Keratinocyte (primary cell): ENCODE measurements around the gene SEBOX. TPM values are rescaled to one million over a fixed set of nuclear protein-coding genes. Genes with fewer than 3 reads are reported as not detected.
"Not testable (repeated sequence)": the region's sequence is repeated elsewhere in the genome, so short reads cannot be mapped to it uniquely, and the experiment has no call there.

Source experiments
- DNase-seq: peaks from one replicate; pipeline ENCODE4 v3.0.0-alpha.2; 2011; ENCODE audit warnings: low read depth, missing footprints, low spot score
- FAIRE-seq: peaks from 2 replicates; lab custom pipeline; 2011; peaks lifted over from hg19 to GRCh38; lab: Jason Lieb, UNC
- H2AFZ ChIP-seq: 2 replicates; pipeline ENCODE4 v1.6.0; 2012; ENCODE audit warnings: low read length, control low read depth, inconsistent platforms; ENCODE audit not compliant: control insufficient read depth
- H3K27ac ChIP-seq: 2 replicates; pipeline ENCODE4 v1.5.1; 2011; ENCODE audit warnings: low read length; ENCODE audit not compliant: control insufficient read depth, insufficient read depth
- H3K27me3 ChIP-seq: 3 replicates; pipeline ENCODE4 v1.6.0; 2011; ENCODE audit warnings: low read length; ENCODE audit not compliant: control insufficient read depth, insufficient read depth; ENCODE audit errors: extremely low read depth
- H3K36me3 ChIP-seq, 2 experiments: 2 replicates in 1 of 2; 3 replicates in 1 of 2; pipeline ENCODE4 v1.5.1; 2011; ENCODE audit warnings: low read length in 2 of 2, mild to moderate bottlenecking in 1 of 2; ENCODE audit not compliant: control insufficient read depth in 2 of 2, insufficient read depth in 2 of 2; ENCODE audit errors: extremely low read depth in 1 of 2
- H3K4me1 ChIP-seq: 3 replicates; pipeline ENCODE4 v1.5.1; 2011; ENCODE audit warnings: low read length; ENCODE audit not compliant: control insufficient read depth, insufficient read depth; ENCODE audit errors: extremely low read depth
- H3K4me2 ChIP-seq: 3 replicates; pipeline ENCODE4 v1.6.0; 2011; ENCODE audit warnings: low read depth, low read length; ENCODE audit not compliant: control insufficient read depth, insufficient read depth; ENCODE audit errors: extremely low read depth
- H3K4me3 ChIP-seq, 3 experiments: fragments of 200-600 bp in 1 of 3; sonication (generic) in 1 of 3; 2 replicates in 2 of 3; 3 replicates in 1 of 3; pipeline ENCODE4 v1.5.1; 2011 to 2016; ENCODE audit warnings: low read length in 3 of 3, mild to moderate bottlenecking in 3 of 3, control low read depth in 2 of 3, inconsistent platforms in 1 of 3, low read depth in 1 of 3, mixed read lengths in 1 of 3, mixed run types in 1 of 3, moderate library complexity in 1 of 3; ENCODE audit not compliant: control insufficient read depth in 2 of 3, insufficient read depth in 2 of 3; ENCODE audit errors: extremely low read depth in 1 of 3
- H3K79me2 ChIP-seq: 2 replicates; pipeline ENCODE4 v1.6.0; 2012; ENCODE audit warnings: low read length; ENCODE audit not compliant: control insufficient read depth, insufficient read depth
- H3K9ac ChIP-seq: 3 replicates; pipeline ENCODE4 v1.6.0; 2011; ENCODE audit warnings: low read length; ENCODE audit not compliant: control insufficient read depth, insufficient read depth; ENCODE audit errors: extremely low read depth
- H3K9me1 ChIP-seq: 3 replicates; pipeline ENCODE4 v1.6.0; 2011; ENCODE audit warnings: low read length; ENCODE audit not compliant: control insufficient read depth, insufficient read depth; ENCODE audit errors: extremely low read depth
- H3K9me3 ChIP-seq: 2 replicates; pipeline ENCODE4 v1.5.1; 2012; ENCODE audit warnings: low read depth, low read length; ENCODE audit not compliant: control insufficient read depth
- H4K20me1 ChIP-seq: 3 replicates; pipeline ENCODE4 v1.6.0; 2011; ENCODE audit warnings: low read length; ENCODE audit not compliant: control insufficient read depth, insufficient read depth; ENCODE audit errors: extremely low read depth
- EZH2 ChIP-seq: IDR thresholded peaks from one replicate; pipeline ENCODE4 v1.6.1; 2012; ENCODE audit warnings: inconsistent platforms, mild to moderate bottlenecking, low read length, moderate library complexity
- dilution Hi-C: fragments of 300-500 bp; cut with MboI; formaldehyde crosslinking; loops from one replicate; pipeline ENCODE4 v1.7.0; 2020; ENCODE audit warnings: low sequenced_read_pairs; ENCODE audit not compliant: extremely low pct_ligation_motif_present
- polyA plus RNA-seq, 5 experiments: library from polyadenylated mRNA; depleted of rRNA in 3 of 5; stranded (reverse) in 3 of 5; stranded (forward) in 1 of 5; unstranded in 1 of 5; fragments of >200 nt; gene quantifications; 1 replicate in 1 of 5; 2 replicates in 3 of 5; 3 replicates in 1 of 5; pipeline versions ENCODE4 v1.2.1 to v1.2.3, GENCODE V29; 2011 to 2012; ENCODE audit warnings: missing spikeins in 2 of 5, low read depth in 1 of 5, low replicate concordance in 1 of 5
- TF ChIP-seq, protein P1 (sequence below), 3 experiments: IDR thresholded peaks in 1 of 3; conservative IDR thresholded peaks in 1 of 3; optimal IDR thresholded peaks in 1 of 3; 2 replicates in 2 of 3; 3 replicates in 1 of 3; pipeline versions ENCODE3 to v1.5.1; 2011; ENCODE audit warnings: low read length in 3 of 3, mild to moderate bottlenecking in 3 of 3, moderate library complexity in 2 of 3, control low read depth in 1 of 3, inconsistent platforms in 1 of 3; ENCODE audit not compliant: insufficient read depth in 2 of 3; ENCODE audit errors: extremely low read depth in 1 of 3

Gene SEBOX
- polyA plus RNA-seq, 1 donor (not counting 4 experiments of a cell fraction or from before 2014, with no cell fraction given) = not detected

DNA sequence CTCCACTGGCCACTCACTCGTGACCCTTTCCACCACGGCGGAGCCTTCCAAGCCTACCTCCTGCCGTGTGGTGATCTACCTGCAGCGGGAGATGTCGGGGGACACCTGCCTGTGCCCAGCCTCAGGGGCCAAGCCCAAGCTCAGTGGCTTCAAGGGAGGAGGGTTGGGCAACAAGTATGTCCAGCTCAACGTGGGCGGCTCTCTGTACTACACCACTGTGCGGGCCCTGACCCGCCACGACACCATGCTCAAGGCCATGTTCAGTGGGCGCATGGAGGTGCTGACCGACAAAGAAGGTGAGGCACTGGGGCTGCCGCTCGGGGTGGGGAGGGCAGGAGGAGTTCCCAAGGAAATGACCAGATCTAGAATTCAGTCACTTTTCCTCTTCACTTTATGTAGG lies 25.6 kb downstream of the SEBOX start:
- peaks cover 39 to 50% of the 10 kb centered on the region in 2 experiments for H3K36me3 ChIP-seq
- dilution Hi-C loops = no loop called here
- TF ChIP-seq, protein P1, sequence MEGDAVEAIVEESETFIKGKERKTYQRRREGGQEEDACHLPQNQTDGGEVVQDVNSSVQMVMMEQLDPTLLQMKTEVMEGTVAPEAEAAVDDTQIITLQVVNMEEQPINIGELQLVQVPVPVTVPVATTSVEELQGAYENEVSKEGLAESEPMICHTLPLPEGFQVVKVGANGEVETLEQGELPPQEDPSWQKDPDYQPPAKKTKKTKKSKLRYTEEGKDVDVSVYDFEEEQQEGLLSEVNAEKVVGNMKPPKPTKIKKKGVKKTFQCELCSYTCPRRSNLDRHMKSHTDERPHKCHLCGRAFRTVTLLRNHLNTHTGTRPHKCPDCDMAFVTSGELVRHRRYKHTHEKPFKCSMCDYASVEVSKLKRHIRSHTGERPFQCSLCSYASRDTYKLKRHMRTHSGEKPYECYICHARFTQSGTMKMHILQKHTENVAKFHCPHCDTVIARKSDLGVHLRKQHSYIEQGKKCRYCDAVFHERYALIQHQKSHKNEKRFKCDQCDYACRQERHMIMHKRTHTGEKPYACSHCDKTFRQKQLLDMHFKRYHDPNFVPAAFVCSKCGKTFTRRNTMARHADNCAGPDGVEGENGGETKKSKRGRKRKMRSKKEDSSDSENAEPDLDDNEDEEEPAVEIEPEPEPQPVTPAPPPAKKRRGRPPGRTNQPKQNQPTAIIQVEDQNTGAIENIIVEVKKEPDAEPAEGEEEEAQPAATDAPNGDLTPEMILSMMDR (optimal IDR thresholded peaks at IDR 0.05 in 1 of 3, IDR thresholded peaks at IDR 0.05 in 1 of 3, conservative IDR thresholded peaks at IDR 0.05 in 1 of 3; ENCODE audit: extremely low read depth in 1 of 3, insufficient read depth in 2 of 3, low read length in 3 of 3) = no peak
- no peak for TF ChIP-seq EZH2
- H3K4me2 ChIP-seq = no peak overlapping the region
- H3K27me3 ChIP-seq = no peaks in the 10 kb centered on the region
- FAIRE-seq = no peak
- peaks cover 49% of the 10 kb centered on the region for H3K79me2 ChIP-seq
- H3K9me3 ChIP-seq = no peaks in the 10 kb centered on the region
- H3K9ac ChIP-seq = no peak overlapping the region
- H4K20me1 ChIP-seq = peaks cover 18% of the 10 kb centered on the region
- peaks cover 10% of the 10 kb centered on the region for H3K9me1 ChIP-seq
- H3K27ac ChIP-seq = no peak overlapping the region
- peaks cover 31% of the 10 kb centered on the region for H3K4me1 ChIP-seq
- H3K4me3 ChIP-seq = no peak overlapping the region
- DNase-seq = no peak
- no peak overlapping the region for H2AFZ ChIP-seq

DNA sequence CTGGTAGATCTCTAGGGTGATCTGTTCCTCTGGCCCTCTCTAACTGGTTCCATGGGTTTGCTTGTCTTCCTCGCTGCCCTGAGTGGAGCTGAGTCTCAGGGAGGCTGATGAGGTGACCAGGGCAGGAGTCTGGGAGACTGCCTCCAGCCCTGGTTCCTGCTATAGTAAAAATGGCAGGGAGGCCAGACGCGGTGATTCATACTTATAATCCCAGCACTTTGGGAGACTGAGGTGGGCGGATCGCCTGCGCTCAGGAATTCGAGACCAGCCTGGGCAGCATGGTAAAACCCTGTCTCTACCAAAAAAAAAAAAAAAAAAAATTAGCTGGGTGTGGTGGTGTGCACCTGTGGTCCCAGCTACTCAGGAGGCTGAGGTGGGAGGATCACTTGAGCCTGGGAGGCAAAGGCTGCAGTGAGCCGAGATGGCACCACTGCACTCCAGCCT lies 26.2 kb downstream of the SEBOX start:
- H2AFZ ChIP-seq, H3K9ac ChIP-seq, H3K9me3 ChIP-seq, FAIRE-seq, dilution Hi-C loops, DNase-seq, H3K27me3 ChIP-seq, H3K4me3 ChIP-seq: not testable (repeated sequence)
- Histone ChIP-seq H3K9me1 (peaks cover 10% of the 10 kb centered on the region), H3K36me3 (peaks cover 36 to 50% of the 10 kb centered on the region in 2 experiments), H4K20me1 (peaks cover 18% of the 10 kb centered on the region), H3K27ac (peak overlapping the region; percentile 49), H3K4me2 (peak overlapping the region; percentile 53), H3K79me2 (peaks cover 56% of the 10 kb centered on the region), H3K4me1 (peaks cover 37% of the 10 kb centered on the region)
